Keratinocyte (primary cell): ENCODE measurements around the gene VAV2. TPM values are rescaled to one million over a fixed set of nuclear protein-coding genes. Genes with fewer than 3 reads are reported as not detected.

Source experiments
- DNase-seq: peaks from one replicate; pipeline ENCODE4 v3.0.0-alpha.2; 2011; ENCODE audit warnings: low read depth, missing footprints, low spot score
- FAIRE-seq: peaks from 2 replicates; lab custom pipeline; 2011; peaks lifted over from hg19 to GRCh38; lab: Jason Lieb, UNC
- H2AFZ ChIP-seq: 2 replicates; pipeline ENCODE4 v1.6.0; 2012; ENCODE audit warnings: low read length, control low read depth, inconsistent platforms; ENCODE audit not compliant: control insufficient read depth
- H3K27ac ChIP-seq: 2 replicates; pipeline ENCODE4 v1.5.1; 2011; ENCODE audit warnings: low read length; ENCODE audit not compliant: control insufficient read depth, insufficient read depth
- H3K27me3 ChIP-seq: 3 replicates; pipeline ENCODE4 v1.6.0; 2011; ENCODE audit warnings: low read length; ENCODE audit not compliant: control insufficient read depth, insufficient read depth; ENCODE audit errors: extremely low read depth
- H3K36me3 ChIP-seq, 2 experiments: 2 replicates in 1 of 2; 3 replicates in 1 of 2; pipeline ENCODE4 v1.5.1; 2011; ENCODE audit warnings: low read length in 2 of 2, mild to moderate bottlenecking in 1 of 2; ENCODE audit not compliant: control insufficient read depth in 2 of 2, insufficient read depth in 2 of 2; ENCODE audit errors: extremely low read depth in 1 of 2
- H3K4me1 ChIP-seq: 3 replicates; pipeline ENCODE4 v1.5.1; 2011; ENCODE audit warnings: low read length; ENCODE audit not compliant: control insufficient read depth, insufficient read depth; ENCODE audit errors: extremely low read depth
- H3K4me2 ChIP-seq: 3 replicates; pipeline ENCODE4 v1.6.0; 2011; ENCODE audit warnings: low read depth, low read length; ENCODE audit not compliant: control insufficient read depth, insufficient read depth; ENCODE audit errors: extremely low read depth
- H3K4me3 ChIP-seq, 3 experiments: fragments of 200-600 bp in 1 of 3; sonication (generic) in 1 of 3; 2 replicates in 2 of 3; 3 replicates in 1 of 3; pipeline ENCODE4 v1.5.1; 2011 to 2016; ENCODE audit warnings: low read length in 3 of 3, mild to moderate bottlenecking in 3 of 3, control low read depth in 2 of 3, inconsistent platforms in 1 of 3, low read depth in 1 of 3, mixed read lengths in 1 of 3, mixed run types in 1 of 3, moderate library complexity in 1 of 3; ENCODE audit not compliant: control insufficient read depth in 2 of 3, insufficient read depth in 2 of 3; ENCODE audit errors: extremely low read depth in 1 of 3
- H3K79me2 ChIP-seq: 2 replicates; pipeline ENCODE4 v1.6.0; 2012; ENCODE audit warnings: low read length; ENCODE audit not compliant: control insufficient read depth, insufficient read depth
- H3K9ac ChIP-seq: 3 replicates; pipeline ENCODE4 v1.6.0; 2011; ENCODE audit warnings: low read length; ENCODE audit not compliant: control insufficient read depth, insufficient read depth; ENCODE audit errors: extremely low read depth
- H3K9me1 ChIP-seq: 3 replicates; pipeline ENCODE4 v1.6.0; 2011; ENCODE audit warnings: low read length; ENCODE audit not compliant: control insufficient read depth, insufficient read depth; ENCODE audit errors: extremely low read depth
- H3K9me3 ChIP-seq: 2 replicates; pipeline ENCODE4 v1.5.1; 2012; ENCODE audit warnings: low read depth, low read length; ENCODE audit not compliant: control insufficient read depth
- H4K20me1 ChIP-seq: 3 replicates; pipeline ENCODE4 v1.6.0; 2011; ENCODE audit warnings: low read length; ENCODE audit not compliant: control insufficient read depth, insufficient read depth; ENCODE audit errors: extremely low read depth
- CTCF ChIP-seq, 3 experiments: IDR thresholded peaks in 1 of 3; conservative IDR thresholded peaks in 1 of 3; optimal IDR thresholded peaks in 1 of 3; 2 replicates in 2 of 3; 3 replicates in 1 of 3; pipeline versions ENCODE3 to v1.5.1; 2011; ENCODE audit warnings: low read length in 3 of 3, mild to moderate bottlenecking in 3 of 3, moderate library complexity in 2 of 3, control low read depth in 1 of 3, inconsistent platforms in 1 of 3; ENCODE audit not compliant: insufficient read depth in 2 of 3; ENCODE audit errors: extremely low read depth in 1 of 3
- EZH2 ChIP-seq: IDR thresholded peaks from one replicate; pipeline ENCODE4 v1.6.1; 2012; ENCODE audit warnings: inconsistent platforms, mild to moderate bottlenecking, low read length, moderate library complexity
- dilution Hi-C: fragments of 300-500 bp; cut with MboI; formaldehyde crosslinking; loops from one replicate; pipeline ENCODE4 v1.7.0; 2020; ENCODE audit warnings: low sequenced_read_pairs; ENCODE audit not compliant: extremely low pct_ligation_motif_present
- polyA plus RNA-seq, 5 experiments: library from polyadenylated mRNA; depleted of rRNA in 3 of 5; stranded (reverse) in 3 of 5; stranded (forward) in 1 of 5; unstranded in 1 of 5; fragments of >200 nt; gene quantifications; 1 replicate in 1 of 5; 2 replicates in 3 of 5; 3 replicates in 1 of 5; pipeline versions ENCODE4 v1.2.1 to v1.2.3, GENCODE V29; 2011 to 2012; ENCODE audit warnings: missing spikeins in 2 of 5, low read depth in 1 of 5, low replicate concordance in 1 of 5

Gene VAV2
- polyA plus RNA-seq, 1 donor (not counting 4 experiments of a cell fraction or from before 2014, with no cell fraction given): 16.4 TPM

- Histone ChIP-seq H4K20me1 (no peaks in the 10 kb centered on the region), H3K9me3 (no peaks in the 10 kb centered on the region), H3K79me2 (peaks cover 3% of the 10 kb centered on the region), H3K27ac (no peak overlapping the region), H3K4me1 (peaks cover 8% of the 10 kb centered on the region), H3K4me3 (no peak overlapping the region), H3K27me3 (no peaks in the 10 kb centered on the region), H3K9ac (no peak overlapping the region), H2AFZ (no peak overlapping the region), H3K36me3 (peaks cover 4 to 12% of the 10 kb centered on the region in 2 experiments), H3K9me1 (no peaks in the 10 kb centered on the region), H3K4me2 (no peak overlapping the region)
- FAIRE-seq (no peak), DNase-seq (no peak)
- dilution Hi-C loops: no loop called here
- TF ChIP-seq CTCF (optimal IDR thresholded peaks at IDR 0.05 in 1 of 3, IDR thresholded peaks at IDR 0.05 in 1 of 3, conservative IDR thresholded peaks at IDR 0.05 in 1 of 3; ENCODE audit: extremely low read depth in 1 of 3, insufficient read depth in 2 of 3, low read length in 3 of 3): no peak
Measured at GRCh38 chr9:133830711-133831110, 161.4 kb downstream of the VAV2 start.

GRCh38 chr9:133830310-133830709 is 161.8 kb downstream of the VAV2 start:
- Histone ChIP-seq H3K36me3 (peaks cover 4 to 12% of the 10 kb centered on the region in 2 experiments), H3K27ac (no peak overlapping the region), H3K9ac (no peak overlapping the region), H2AFZ (no peak overlapping the region), H3K4me1 (peaks cover 4% of the 10 kb centered on the region), H3K9me3 (no peaks in the 10 kb centered on the region), H3K4me3 (no peak overlapping the region), H3K9me1 (no peaks in the 10 kb centered on the region), H3K79me2 (peaks cover 4% of the 10 kb centered on the region), H3K4me2 (no peak overlapping the region), H4K20me1 (no peaks in the 10 kb centered on the region), H3K27me3 (no peaks in the 10 kb centered on the region)
- TF ChIP-seq CTCF (optimal IDR thresholded peaks at IDR 0.05 in 1 of 3, IDR thresholded peaks at IDR 0.05 in 1 of 3, conservative IDR thresholded peaks at IDR 0.05 in 1 of 3; ENCODE audit: extremely low read depth in 1 of 3, insufficient read depth in 2 of 3, low read length in 3 of 3) (no peak), EZH2 (no peak)
- dilution Hi-C loops: no loop called here
- DNase-seq (no peak), FAIRE-seq (no peak)
